ENCODE results near the gene CFAP410. TPM values are rescaled to one million over a fixed set of nuclear protein-coding genes. Genes with fewer than 3 reads are reported as not detected.

The CFAP410 gene
- total and polyA plus RNA-seq, 2 of the 13 experiments (the other 11 are each of a cell fraction or from before 2014, with no cell fraction given) = 8.0 to 20.1 TPM

DNA sequence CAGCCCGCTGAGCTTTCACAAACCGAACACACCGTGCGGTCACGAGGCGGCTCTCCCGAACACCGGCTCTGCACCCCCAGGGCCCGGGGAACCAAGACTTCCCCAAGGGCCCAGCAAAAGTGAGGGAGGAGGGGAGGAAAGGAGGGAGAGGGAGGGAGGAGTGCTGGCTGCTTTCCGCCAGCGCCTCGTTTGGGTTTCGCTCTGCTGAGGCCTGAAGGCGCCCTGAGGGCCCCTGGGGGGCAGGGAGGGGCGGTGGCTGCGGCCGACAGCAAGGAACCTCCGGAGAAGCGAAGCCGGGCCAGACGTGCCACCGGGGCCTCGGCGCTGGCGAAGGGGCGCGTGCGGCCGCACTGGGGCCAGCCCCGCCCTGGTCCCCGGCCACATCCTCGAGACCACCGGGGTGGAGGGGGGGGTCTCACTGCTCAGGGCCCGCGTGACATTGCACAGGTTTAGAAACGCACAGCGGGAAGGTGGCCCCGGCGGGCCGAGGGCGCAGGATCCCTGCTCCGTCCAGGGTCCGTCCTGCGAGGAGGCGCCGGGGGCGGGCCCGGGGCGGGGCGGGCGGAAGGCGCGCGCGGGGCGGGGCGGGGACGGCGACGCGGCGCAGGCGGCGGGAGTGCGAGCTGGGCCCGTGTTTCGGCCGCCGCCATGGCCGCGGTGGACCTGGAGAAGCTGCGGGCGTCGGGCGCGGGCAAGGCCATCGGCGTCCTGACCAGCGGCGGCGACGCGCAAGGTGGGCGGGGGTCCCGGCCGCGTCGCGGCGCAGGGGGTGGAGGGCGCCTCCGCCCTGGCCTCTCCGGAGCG lies 39.5 kb downstream of the CFAP410 start, which contains the start of gene PFKL (continued):
- TF ChIP-seq, protein P1, sequence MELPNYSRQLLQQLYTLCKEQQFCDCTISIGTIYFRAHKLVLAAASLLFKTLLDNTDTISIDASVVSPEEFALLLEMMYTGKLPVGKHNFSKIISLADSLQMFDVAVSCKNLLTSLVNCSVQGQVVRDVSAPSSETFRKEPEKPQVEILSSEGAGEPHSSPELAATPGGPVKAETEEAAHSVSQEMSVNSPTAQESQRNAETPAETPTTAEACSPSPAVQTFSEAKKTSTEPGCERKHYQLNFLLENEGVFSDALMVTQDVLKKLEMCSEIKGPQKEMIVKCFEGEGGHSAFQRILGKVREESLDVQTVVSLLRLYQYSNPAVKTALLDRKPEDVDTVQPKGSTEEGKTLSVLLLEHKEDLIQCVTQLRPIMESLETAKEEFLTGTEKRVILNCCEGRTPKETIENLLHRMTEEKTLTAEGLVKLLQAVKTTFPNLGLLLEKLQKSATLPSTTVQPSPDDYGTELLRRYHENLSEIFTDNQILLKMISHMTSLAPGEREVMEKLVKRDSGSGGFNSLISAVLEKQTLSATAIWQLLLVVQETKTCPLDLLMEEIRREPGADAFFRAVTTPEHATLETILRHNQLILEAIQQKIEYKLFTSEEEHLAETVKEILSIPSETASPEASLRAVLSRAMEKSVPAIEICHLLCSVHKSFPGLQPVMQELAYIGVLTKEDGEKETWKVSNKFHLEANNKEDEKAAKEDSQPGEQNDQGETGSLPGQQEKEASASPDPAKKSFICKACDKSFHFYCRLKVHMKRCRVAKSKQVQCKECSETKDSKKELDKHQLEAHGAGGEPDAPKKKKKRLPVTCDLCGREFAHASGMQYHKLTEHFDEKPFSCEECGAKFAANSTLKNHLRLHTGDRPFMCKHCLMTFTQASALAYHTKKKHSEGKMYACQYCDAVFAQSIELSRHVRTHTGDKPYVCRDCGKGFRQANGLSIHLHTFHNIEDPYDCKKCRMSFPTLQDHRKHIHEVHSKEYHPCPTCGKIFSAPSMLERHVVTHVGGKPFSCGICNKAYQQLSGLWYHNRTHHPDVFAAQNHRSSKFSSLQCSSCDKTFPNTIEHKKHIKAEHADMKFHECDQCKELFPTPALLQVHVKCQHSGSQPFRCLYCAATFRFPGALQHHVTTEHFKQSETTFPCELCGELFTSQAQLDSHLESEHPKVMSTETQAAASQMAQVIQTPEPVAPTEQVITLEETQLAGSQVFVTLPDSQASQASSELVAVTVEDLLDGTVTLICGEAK (IDR thresholded peaks at IDR 0.05) = no peak
- TF ChIP-seq, protein P1 (CRISPR knock-in tag; IDR thresholded peaks at IDR 0.05) = peak; percentile 63; the same call in 1 of the 2 replicates
- TF ChIP-seq ZNF605 (CRISPR knock-in tag; IDR thresholded peaks at IDR 0.05) (peak; percentile 21; the same call in 1 of the 2 replicates), PAX8 (CRISPR knock-in tag; IDR thresholded peaks at IDR 0.05; ENCODE audit: borderline replicate concordance) (0 out of 2 replicates have a peak, but pooled peaks have one; percentile 51), KAT8 (CRISPR knock-in tag; IDR thresholded peaks at IDR 0.05) (peak; percentile 57; the same call in 1 of the 2 replicates), NAIF1 (CRISPR knock-in tag; IDR thresholded peaks at IDR 0.05; ENCODE audit: borderline replicate concordance) (peak; percentile 37; the same call in 1 of the 2 replicates), ZFP41 (CRISPR knock-in tag; IDR thresholded peaks at IDR 0.05; ENCODE audit: borderline replicate concordance) (no peak), NFATC3 (CRISPR knock-in tag; IDR thresholded peaks at IDR 0.05) (no peak), TARDBP (CRISPR knock-in tag; IDR thresholded peaks at IDR 0.05) (0 out of 2 replicates have a peak, but pooled peaks have one; percentile 36), ZNF543 (CRISPR knock-in tag; IDR thresholded peaks at IDR 0.05) (peak; percentile 54; the same call in 1 of the 2 replicates), ZNF614 (CRISPR knock-in tag; IDR thresholded peaks at IDR 0.05; ENCODE audit: borderline replicate concordance) (peak; percentile 17; the same call in 1 of the 2 replicates), RARG (CRISPR knock-in tag; IDR thresholded peaks at IDR 0.05; ENCODE audit: low read depth) (no peak)
- TF ChIP-seq, protein P2, sequence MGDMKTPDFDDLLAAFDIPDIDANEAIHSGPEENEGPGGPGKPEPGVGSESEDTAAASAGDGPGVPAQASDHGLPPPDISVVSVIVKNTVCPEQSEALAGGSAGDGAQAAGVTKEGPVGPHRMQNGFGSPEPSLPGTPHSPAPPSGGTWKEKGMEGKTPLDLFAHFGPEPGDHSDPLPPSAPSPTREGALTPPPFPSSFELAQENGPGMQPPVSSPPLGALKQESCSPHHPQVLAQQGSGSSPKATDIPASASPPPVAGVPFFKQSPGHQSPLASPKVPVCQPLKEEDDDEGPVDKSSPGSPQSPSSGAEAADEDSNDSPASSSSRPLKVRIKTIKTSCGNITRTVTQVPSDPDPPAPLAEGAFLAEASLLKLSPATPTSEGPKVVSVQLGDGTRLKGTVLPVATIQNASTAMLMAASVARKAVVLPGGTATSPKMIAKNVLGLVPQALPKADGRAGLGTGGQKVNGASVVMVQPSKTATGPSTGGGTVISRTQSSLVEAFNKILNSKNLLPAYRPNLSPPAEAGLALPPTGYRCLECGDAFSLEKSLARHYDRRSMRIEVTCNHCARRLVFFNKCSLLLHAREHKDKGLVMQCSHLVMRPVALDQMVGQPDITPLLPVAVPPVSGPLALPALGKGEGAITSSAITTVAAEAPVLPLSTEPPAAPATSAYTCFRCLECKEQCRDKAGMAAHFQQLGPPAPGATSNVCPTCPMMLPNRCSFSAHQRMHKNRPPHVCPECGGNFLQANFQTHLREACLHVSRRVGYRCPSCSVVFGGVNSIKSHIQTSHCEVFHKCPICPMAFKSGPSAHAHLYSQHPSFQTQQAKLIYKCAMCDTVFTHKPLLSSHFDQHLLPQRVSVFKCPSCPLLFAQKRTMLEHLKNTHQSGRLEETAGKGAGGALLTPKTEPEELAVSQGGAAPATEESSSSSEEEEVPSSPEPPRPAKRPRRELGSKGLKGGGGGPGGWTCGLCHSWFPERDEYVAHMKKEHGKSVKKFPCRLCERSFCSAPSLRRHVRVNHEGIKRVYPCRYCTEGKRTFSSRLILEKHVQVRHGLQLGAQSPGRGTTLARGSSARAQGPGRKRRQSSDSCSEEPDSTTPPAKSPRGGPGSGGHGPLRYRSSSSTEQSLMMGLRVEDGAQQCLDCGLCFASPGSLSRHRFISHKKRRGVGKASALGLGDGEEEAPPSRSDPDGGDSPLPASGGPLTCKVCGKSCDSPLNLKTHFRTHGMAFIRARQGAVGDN (CRISPR knock-in tag; IDR thresholded peaks at IDR 0.05) = peak; percentile 86
- TF ChIP-seq, protein P3, sequence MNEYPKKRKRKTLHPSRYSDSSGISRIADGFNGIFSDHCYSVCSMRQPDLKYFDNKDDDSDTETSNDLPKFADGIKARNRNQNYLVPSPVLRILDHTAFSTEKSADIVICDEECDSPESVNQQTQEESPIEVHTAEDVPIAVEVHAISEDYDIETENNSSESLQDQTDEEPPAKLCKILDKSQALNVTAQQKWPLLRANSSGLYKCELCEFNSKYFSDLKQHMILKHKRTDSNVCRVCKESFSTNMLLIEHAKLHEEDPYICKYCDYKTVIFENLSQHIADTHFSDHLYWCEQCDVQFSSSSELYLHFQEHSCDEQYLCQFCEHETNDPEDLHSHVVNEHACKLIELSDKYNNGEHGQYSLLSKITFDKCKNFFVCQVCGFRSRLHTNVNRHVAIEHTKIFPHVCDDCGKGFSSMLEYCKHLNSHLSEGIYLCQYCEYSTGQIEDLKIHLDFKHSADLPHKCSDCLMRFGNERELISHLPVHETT (CRISPR knock-in tag; conservative IDR thresholded peaks at IDR 0.05) = peak; percentile 33; the same call in 1 of the 2 replicates
